GM18909 (cell line): ENCODE measurements around the gene CRTAC1.

ENCODE experiments used
- ATAC-seq: cut with Tn5 transposase; IDR thresholded peaks from one replicate; pipeline ENCODE4 v1.9.1; 2021; ENCODE audit warnings: mild to moderate bottlenecking; ENCODE audit not compliant: unreplicated experiment, poor library complexity

The CRTAC1 gene

GRCh38 chr10:98031440-98031839 lies 1.0 kb upstream of the CRTAC1 start:
- no peak for ATAC-seq

- ATAC-seq, result no peak
Observed at GRCh38 chr10:98030991-98031431, 590 bp upstream of the CRTAC1 start.

- ATAC-seq, result no peak
Observed at GRCh38 chr10:98029149-98030092, 1.0 kb downstream of the CRTAC1 start.

GRCh38 chr10:98028168-98028770 lies 2.2 kb downstream of the CRTAC1 start:
- ATAC-seq, result no peak

- no peak for ATAC-seq
Observed at GRCh38 chr10:98023024-98023423, 7.4 kb downstream of the CRTAC1 start.

- no peak for ATAC-seq
Observed at GRCh38 chr10:98020784-98021183, 9.6 kb downstream of the CRTAC1 start.

GRCh38 chr10:98020254-98020653 lies 10.2 kb downstream of the CRTAC1 start:
- ATAC-seq, result no peak

- ATAC-seq, result no peak
Observed at GRCh38 chr10:98019784-98020183, 10.6 kb downstream of the CRTAC1 start.

- no peak for ATAC-seq
Observed at GRCh38 chr10:98016772-98017475, 13.5 kb downstream of the CRTAC1 start.

- ATAC-seq, result no peak
Observed at GRCh38 chr10:98013776-98014175, 16.6 kb downstream of the CRTAC1 start.

- ATAC-seq, result no peak
Observed at GRCh38 chr10:98013122-98013521, 17.3 kb downstream of the CRTAC1 start.

GRCh38 chr10:98012644-98013043 lies 17.8 kb downstream of the CRTAC1 start:
- no peak for ATAC-seq

- ATAC-seq, result no peak
Observed at GRCh38 chr10:98010939-98011685, 19.3 kb downstream of the CRTAC1 start.

GRCh38 chr10:98006266-98006665 lies 24.2 kb downstream of the CRTAC1 start:
- ATAC-seq, result no peak

GRCh38 chr10:98001736-98002135 lies 28.7 kb downstream of the CRTAC1 start:
- no peak for ATAC-seq

GRCh38 chr10:98000346-98000745 lies 30.1 kb downstream of the CRTAC1 start:
- ATAC-seq, result no peak

- ATAC-seq, result no peak
Observed at GRCh38 chr10:97999923-98000248, 30.5 kb downstream of the CRTAC1 start.

GRCh38 chr10:97999066-97999922 lies 31.1 kb downstream of the CRTAC1 start:
- no peak for ATAC-seq

- ATAC-seq, result no peak
Observed at GRCh38 chr10:97991871-97992270, 38.5 kb downstream of the CRTAC1 start.

GRCh38 chr10:97981816-97982215 lies 48.6 kb downstream of the CRTAC1 start:
- no peak for ATAC-seq
